GM12892 (cell line): ENCODE measurements around the gene KLHL25.

ENCODE experiments used
- POLR2A ChIP-seq: IDR thresholded peaks from 2 replicates; pipeline ENCODE4 v1.6.1; 2011; ENCODE audit warnings: low read depth, low read length, control low read depth
- POLR2AphosphoS5 ChIP-seq: IDR thresholded peaks from 2 replicates; pipeline ENCODE4 v1.6.1; 2011; ENCODE audit warnings: low read depth, low read length, control low read depth

- TF ChIP-seq POLR2A (no peak), POLR2AphosphoS5 (no peak)
These were observed 15.5 kb downstream of the KLHL25 start for GRCh38 chr15:85779249-85779648.
